WERI-Rb-1 (cell line): ENCODE results near the gene PLCL1.

Source experiments
- DNase-seq: peaks from one replicate; pipeline ENCODE4 v3.0.0-alpha.2; 2020
- H3K27ac ChIP-seq: fragments of 250-450 bp; sonication (Bioruptor Pico); 2 replicates; pipeline ENCODE4 v1.5.1; 2020; ENCODE audit warnings: mild to moderate bottlenecking, moderate library complexity
- H3K27me3 ChIP-seq: fragments of 250-450 bp; sonication (Bioruptor Pico); 2 replicates; pipeline ENCODE4 v1.5.1; 2021; ENCODE audit warnings: mild to moderate bottlenecking, low read depth, moderate library complexity; ENCODE audit not compliant: insufficient read depth, severe bottlenecking
- H3K36me3 ChIP-seq: fragments of 250-450 bp; sonication (Bioruptor Pico); 2 replicates; pipeline ENCODE4 v1.5.1; 2020; ENCODE audit warnings: mild to moderate bottlenecking, moderate library complexity
- H3K4me3 ChIP-seq: 2 replicates; pipeline ENCODE4 v1.5.1; 2011; ENCODE audit warnings: low read depth, mild to moderate bottlenecking, control low read depth, low read length
- H3K9me3 ChIP-seq: fragments of 250-450 bp; sonication (Bioruptor Pico); 2 replicates; pipeline ENCODE4 v1.5.1; 2021; ENCODE audit warnings: mild to moderate bottlenecking, moderate library complexity; ENCODE audit not compliant: severe bottlenecking
- TF ChIP-seq, protein P1 (sequence below): IDR thresholded peaks from 2 replicates; pipeline ENCODE4 v1.5.1; 2011; ENCODE audit warnings: low read depth, mild to moderate bottlenecking, control low read depth, inconsistent platforms, low read length

PLCL1 gene

DNA sequence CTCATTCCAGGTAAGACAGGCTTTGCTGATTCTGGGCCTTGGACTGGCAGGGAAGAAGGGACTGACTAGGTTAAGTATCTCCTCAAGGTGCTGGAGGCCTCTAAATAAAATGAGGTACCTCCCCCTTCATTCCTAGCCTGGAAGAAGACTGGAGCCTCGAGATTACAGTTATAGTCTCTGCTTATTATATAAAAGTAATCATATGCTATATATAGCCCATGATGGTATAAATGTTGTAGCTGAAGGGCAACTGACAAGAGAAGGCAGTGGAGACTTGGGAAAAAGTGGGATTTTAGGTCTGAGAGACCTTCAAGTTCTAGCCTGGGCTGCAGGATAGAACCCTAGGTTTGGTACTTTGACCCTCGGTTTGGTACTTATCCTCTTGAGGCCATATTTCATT, 248.3 kb downstream of the PLCL1 start:
- TF ChIP-seq, protein P1, sequence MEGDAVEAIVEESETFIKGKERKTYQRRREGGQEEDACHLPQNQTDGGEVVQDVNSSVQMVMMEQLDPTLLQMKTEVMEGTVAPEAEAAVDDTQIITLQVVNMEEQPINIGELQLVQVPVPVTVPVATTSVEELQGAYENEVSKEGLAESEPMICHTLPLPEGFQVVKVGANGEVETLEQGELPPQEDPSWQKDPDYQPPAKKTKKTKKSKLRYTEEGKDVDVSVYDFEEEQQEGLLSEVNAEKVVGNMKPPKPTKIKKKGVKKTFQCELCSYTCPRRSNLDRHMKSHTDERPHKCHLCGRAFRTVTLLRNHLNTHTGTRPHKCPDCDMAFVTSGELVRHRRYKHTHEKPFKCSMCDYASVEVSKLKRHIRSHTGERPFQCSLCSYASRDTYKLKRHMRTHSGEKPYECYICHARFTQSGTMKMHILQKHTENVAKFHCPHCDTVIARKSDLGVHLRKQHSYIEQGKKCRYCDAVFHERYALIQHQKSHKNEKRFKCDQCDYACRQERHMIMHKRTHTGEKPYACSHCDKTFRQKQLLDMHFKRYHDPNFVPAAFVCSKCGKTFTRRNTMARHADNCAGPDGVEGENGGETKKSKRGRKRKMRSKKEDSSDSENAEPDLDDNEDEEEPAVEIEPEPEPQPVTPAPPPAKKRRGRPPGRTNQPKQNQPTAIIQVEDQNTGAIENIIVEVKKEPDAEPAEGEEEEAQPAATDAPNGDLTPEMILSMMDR, result no peak
- H3K9me3 ChIP-seq, result no peaks in the 10 kb centered on the region
- no peak overlapping the region for H3K27ac ChIP-seq
- no peak for DNase-seq
- no peak overlapping the region for H3K4me3 ChIP-seq
- no peaks in the 10 kb centered on the region for H3K27me3 ChIP-seq
- no peaks in the 10 kb centered on the region for H3K36me3 ChIP-seq

DNA sequence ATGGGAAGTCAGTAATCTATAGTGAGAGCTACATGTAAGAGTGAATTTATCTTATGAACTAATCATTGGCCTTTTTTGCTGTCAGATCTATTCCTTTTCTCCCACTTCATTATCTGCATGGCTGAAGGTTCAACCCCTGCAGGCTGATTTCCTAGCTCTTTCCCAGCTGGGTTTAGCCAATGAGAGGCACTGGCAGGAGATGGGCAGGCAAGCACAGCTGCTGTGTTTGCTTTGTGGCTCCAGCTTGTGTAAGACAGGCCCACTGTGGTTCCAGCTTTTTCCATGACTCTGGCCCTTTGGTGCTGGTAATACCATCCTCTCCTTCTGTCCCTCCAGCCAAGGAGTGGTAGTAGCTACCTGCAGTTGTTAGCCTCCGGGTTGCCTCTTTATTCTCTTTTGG, 248.8 kb downstream of the PLCL1 start:
- no peak overlapping the region for H3K27ac ChIP-seq
- TF ChIP-seq, protein P1, result no peak
- no peaks in the 10 kb centered on the region for H3K36me3 ChIP-seq
- H3K27me3 ChIP-seq, result no peaks in the 10 kb centered on the region
- no peak overlapping the region for H3K4me3 ChIP-seq
- no peak for DNase-seq
- no peaks in the 10 kb centered on the region for H3K9me3 ChIP-seq

DNA sequence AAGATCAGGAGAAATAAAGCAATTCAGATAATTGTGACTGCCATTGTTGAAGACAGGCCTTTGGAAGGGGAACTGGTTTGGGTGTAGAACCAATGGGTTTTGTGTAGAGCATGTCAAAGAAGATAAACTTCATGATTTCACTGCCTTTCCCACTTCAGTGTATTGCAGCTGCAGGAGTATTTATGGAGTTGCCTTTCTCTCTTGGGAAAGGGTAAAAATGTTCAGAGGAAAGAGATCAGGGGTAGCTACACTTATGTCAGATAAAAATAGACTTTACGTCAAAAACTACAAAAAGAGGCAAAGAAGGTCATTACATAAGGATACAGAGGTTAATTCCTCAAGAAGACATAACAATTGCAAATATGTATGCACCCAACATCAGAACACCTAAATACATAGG, 249.4 kb downstream of the PLCL1 start:
- no peak for DNase-seq
- no peaks in the 10 kb centered on the region for H3K36me3 ChIP-seq
- H3K27me3 ChIP-seq, result no peaks in the 10 kb centered on the region
- H3K4me3 ChIP-seq, result no peak overlapping the region
- TF ChIP-seq, protein P1, result no peak
- no peak overlapping the region for H3K27ac ChIP-seq
- no peaks in the 10 kb centered on the region for H3K9me3 ChIP-seq

DNA sequence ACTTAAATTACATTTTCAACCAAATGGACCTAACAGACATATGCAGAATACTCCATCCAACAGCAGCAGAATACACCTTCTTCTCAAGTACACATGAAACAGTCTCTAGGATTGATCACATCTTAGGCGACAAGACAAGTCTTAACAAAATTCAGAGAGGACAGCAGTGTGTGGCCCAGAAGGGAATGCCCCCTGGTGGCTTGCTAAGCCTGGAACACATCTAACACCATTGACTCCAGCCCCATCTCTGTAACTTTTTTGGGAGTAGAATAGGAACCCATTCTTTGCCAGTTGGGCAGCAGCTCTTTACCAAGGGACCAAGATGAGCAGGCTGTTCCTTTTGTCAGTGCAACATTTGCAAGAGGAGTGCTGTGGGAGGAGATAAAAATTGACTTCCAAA, 249.9 kb downstream of the PLCL1 start:
- Histone ChIP-seq H3K36me3 (no peaks in the 10 kb centered on the region), H3K27ac (no peak overlapping the region), H3K27me3 (no peaks in the 10 kb centered on the region), H3K9me3 (no peaks in the 10 kb centered on the region), H3K4me3 (no peak overlapping the region)
- TF ChIP-seq, protein P1, result peak; percentile 68
- peak; percentile 49 for DNase-seq

DNA sequence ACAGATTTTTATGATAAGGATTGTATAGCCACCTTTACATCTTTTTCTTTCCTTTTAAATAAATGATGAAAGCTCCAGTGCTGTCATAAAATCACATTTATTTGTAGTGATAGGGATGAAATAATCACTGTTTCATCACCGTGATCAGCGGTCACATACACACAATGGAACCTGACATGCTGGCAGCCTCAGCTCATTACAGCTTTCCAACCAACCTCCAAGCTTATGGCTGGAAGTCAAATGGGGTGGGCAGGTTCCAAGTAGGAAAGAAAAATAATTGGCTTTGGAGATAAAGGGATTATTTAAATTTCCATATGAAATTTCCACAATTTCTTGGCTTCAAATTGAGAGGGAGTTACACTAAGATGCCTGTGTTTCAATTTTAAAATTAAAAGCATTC, 251.3 kb downstream of the PLCL1 start:
- no peaks in the 10 kb centered on the region for H3K9me3 ChIP-seq
- no peaks in the 10 kb centered on the region for H3K36me3 ChIP-seq
- TF ChIP-seq, protein P1, result no peak
- H3K4me3 ChIP-seq, result no peak overlapping the region
- no peaks in the 10 kb centered on the region for H3K27me3 ChIP-seq
- no peak overlapping the region for H3K27ac ChIP-seq
- DNase-seq, result no peak

DNA sequence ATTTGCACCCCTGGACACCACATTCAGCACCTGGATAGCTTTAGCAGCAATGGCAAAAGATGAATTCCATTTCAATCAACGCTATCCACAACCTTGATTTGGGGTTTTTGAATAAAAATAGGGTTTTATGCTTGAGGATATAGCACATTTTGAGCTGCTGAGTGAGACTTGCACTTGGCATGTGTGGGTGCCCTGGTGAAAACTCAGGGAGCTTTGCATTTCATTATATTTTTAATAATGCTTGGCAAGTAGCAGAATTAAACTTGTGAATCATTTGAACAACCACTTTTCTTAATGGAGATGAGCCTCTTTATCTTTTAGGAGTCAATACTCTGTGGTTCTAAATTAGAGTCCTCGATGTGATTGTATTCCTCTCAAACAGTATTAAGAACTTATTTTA, 252.4 kb downstream of the PLCL1 start:
- no peaks in the 10 kb centered on the region for H3K36me3 ChIP-seq
- TF ChIP-seq, protein P1, result no peak
- DNase-seq, result no peak
- no peaks in the 10 kb centered on the region for H3K9me3 ChIP-seq
- H3K27me3 ChIP-seq, result no peaks in the 10 kb centered on the region
- no peak overlapping the region for H3K27ac ChIP-seq
- H3K4me3 ChIP-seq, result no peak overlapping the region
